ENCODE results near the gene WSCD1. TPM values are rescaled to one million over a fixed set of nuclear protein-coding genes. Genes with fewer than 3 reads are reported as not detected.

WSCD1 gene
- total RNA-seq, 6 experiments from 2014 or later = 1.3 to 4.6 (median 1.6) TPM

DNA sequence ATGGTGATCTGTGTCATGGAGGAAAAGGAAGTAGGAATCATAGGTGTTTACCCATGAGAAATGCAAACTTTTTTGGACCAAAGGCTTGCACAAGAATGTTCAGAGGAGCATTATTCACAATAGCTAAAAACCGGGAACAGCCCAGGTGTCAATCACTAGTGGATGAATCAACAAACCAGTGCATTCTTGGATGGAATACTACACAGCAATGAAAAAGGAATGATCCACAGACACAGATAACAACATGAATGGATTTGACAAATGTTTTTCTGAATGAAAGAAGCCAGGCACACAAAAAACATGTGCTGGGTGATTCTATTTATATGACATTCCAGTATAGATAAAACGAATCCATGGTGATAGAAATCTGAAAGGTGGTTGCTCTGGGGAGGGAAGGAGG lies 36.0 kb downstream of the WSCD1 start:
- Histone ChIP-seq H3K9me3 (no peaks in the 10 kb centered on the region), H3K27me3 (no peaks in the 10 kb centered on the region), H3K4me1 (no peaks in the 10 kb centered on the region), H3K27ac (no peak overlapping the region), H3K4me3 (no peak overlapping the region), H3K36me3 (no peaks in the 10 kb centered on the region)
- TF ChIP-seq POLR2A (IDR thresholded peaks at IDR 0.05) = no peak
- no peak for TF ChIP-seq CTCF (IDR thresholded peaks at IDR 0.05)
- no peak for ATAC-seq
- no peak for DNase-seq
- 76% methylated on average over 2 of the region's 2 CpGs for WGBS (ENCODE audit: insufficient coverage, low coverage, low lambda C conversion rate, missing lambda C conversion rate)
- intact Hi-C loops (cut with DNase I) = loop anchor here in 1 of 2 donors (10.0 kb wide), 1 partner anchor 59 kb away; no protein-coding TSS in a partner anchor

GRCh38 chr17:6107791-6108190 lies 37.6 kb downstream of the WSCD1 start:
- intact Hi-C loops (cut with DNase I) = loop anchor here in 1 of 2 donors (10.0 kb wide), 1 partner anchor 57 kb away; no protein-coding TSS in a partner anchor
- no peak for TF ChIP-seq POLR2A (IDR thresholded peaks at IDR 0.05)
- no peak for TF ChIP-seq CTCF (IDR thresholded peaks at IDR 0.05)
- no peaks in the 10 kb centered on the region for H3K27me3 ChIP-seq
- H3K4me1 ChIP-seq = no peaks in the 10 kb centered on the region
- H3K4me3 ChIP-seq = no peak overlapping the region
- no peaks in the 10 kb centered on the region for H3K9me3 ChIP-seq
- no peak overlapping the region for H3K27ac ChIP-seq
- DNase-seq (no peak), ATAC-seq (no peak)
- WGBS (ENCODE audit: insufficient coverage, low coverage, low lambda C conversion rate, missing lambda C conversion rate) = 90% methylated on average over 5 of the region's 12 CpGs
- no peaks in the 10 kb centered on the region for H3K36me3 ChIP-seq

- TF ChIP-seq CTCF (IDR thresholded peaks at IDR 0.05) (no peak), POLR2A (IDR thresholded peaks at IDR 0.05) (no peak)
- intact Hi-C loops (cut with DNase I) = loop anchor here in 1 of 2 donors (10.0 kb wide), 1 partner anchor 56 kb away; no protein-coding TSS in a partner anchor
- ATAC-seq (no peak), DNase-seq (no peak)
- Histone ChIP-seq H3K4me1 (no peaks in the 10 kb centered on the region), H3K36me3 (no peaks in the 10 kb centered on the region), H3K27ac (no peak overlapping the region), H3K4me3 (no peak overlapping the region), H3K27me3 (no peaks in the 10 kb centered on the region), H3K9me3 (no peaks in the 10 kb centered on the region)
- 43% methylated on average over 2 of the region's 5 CpGs for WGBS (ENCODE audit: insufficient coverage, low coverage, low lambda C conversion rate, missing lambda C conversion rate)
These were observed 38.2 kb downstream of the WSCD1 start for GRCh38 chr17:6108382-6108781.

DNA sequence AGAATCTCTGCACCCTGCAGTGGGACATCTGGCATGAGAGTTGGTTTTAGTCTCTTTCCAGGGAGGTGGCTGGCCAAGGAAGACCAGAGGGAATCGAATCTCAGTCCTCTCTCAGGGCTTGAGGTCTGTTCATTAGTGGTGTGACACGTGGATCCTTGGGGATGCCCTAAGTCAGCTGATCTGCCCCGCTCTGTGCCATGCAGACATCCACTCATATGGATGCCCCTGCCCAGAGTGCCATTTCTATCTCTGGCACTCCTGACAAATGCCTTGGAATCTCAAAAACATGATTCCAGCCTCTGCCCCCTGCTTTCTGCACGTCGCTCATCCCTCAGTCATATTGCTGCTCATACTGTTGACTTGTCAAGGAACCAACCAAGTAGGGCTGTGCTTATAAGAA lies 38.8 kb downstream of the WSCD1 start:
- no peaks in the 10 kb centered on the region for H3K9me3 ChIP-seq
- intact Hi-C loops (cut with DNase I) = loop anchor here in 1 of 2 donors (10.0 kb wide), 1 partner anchor 56 kb away; no protein-coding TSS in a partner anchor
- no peaks in the 10 kb centered on the region for H3K27me3 ChIP-seq
- H3K4me1 ChIP-seq = no peaks in the 10 kb centered on the region
- H3K36me3 ChIP-seq = no peaks in the 10 kb centered on the region
- ATAC-seq (no peak), DNase-seq (no peak)
- WGBS (ENCODE audit: insufficient coverage, low coverage, low lambda C conversion rate, missing lambda C conversion rate) = 77% methylated on average over 2 of the region's 5 CpGs
- H3K4me3 ChIP-seq = no peak overlapping the region
- TF ChIP-seq CTCF (IDR thresholded peaks at IDR 0.05) (no peak), POLR2A (IDR thresholded peaks at IDR 0.05) (no peak)
- H3K27ac ChIP-seq = no peak overlapping the region

DNA sequence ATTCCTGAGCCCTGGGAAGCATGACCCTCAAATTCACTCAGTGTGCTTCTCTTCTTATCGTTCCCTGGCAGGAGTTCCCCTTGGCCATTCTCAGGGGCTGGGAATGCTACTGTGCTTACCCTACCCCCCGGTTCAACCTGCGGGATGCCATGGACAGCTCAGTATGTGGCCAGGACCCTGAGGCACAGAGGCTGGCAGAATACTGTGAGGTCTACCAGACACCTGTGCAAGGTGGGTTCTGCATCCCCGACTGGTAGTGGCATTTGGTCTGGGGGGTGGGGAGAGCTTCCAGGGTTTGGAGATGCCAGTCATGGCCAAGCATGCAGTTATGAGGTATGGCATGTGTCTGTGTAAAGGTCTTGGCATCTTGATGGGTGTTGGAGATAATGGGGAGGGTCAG lies 39.4 kb downstream of the WSCD1 start:
- intact Hi-C loops (cut with DNase I) = loop anchor here in 1 of 2 donors (10.0 kb wide), 1 partner anchor 55 kb away; no protein-coding TSS in a partner anchor
- H3K4me1 ChIP-seq = no peaks in the 10 kb centered on the region
- TF ChIP-seq POLR2A (IDR thresholded peaks at IDR 0.05) (no peak), CTCF (IDR thresholded peaks at IDR 0.05) (no peak)
- no peaks in the 10 kb centered on the region for H3K27me3 ChIP-seq
- no peak for ATAC-seq
- no peaks in the 10 kb centered on the region for H3K36me3 ChIP-seq
- DNase-seq = no peak
- 100% methylated on average over 1 of the region's 4 CpGs for WGBS (ENCODE audit: insufficient coverage, low coverage, low lambda C conversion rate, missing lambda C conversion rate)
- H3K4me3 ChIP-seq = no peak overlapping the region
- H3K27ac ChIP-seq = no peak overlapping the region
- H3K9me3 ChIP-seq = no peaks in the 10 kb centered on the region
